K562 (cell line): ENCODE measurements around the gene LRRC4. TPM values are rescaled to one million over a fixed set of nuclear protein-coding genes. Genes with fewer than 3 reads are reported as not detected.

Experiments
- ATAC-seq: fragments of 200-7000 bp; cut with Tn5 transposase; 3 replicates; pipeline ENCODE4 v1.9.1; 2020; ENCODE audit warnings: moderate library complexity
- BruUV-seq: library from RNA; stranded (reverse); fragments of 400-500 nt; replicated peaks from 2 replicates; lab custom pipeline; 2021; lab: Mats Ljungman, UMichigan
- CTCF ChIA-PET: fragments of 300-600 bp; formaldehyde crosslinking; extraction: SDS; loops from one replicate; lab custom pipeline; 2021; ENCODE audit warnings: low intra/inter-chr PET ratio; lab: Yijun Ruan, JAX
- POLR2A ChIA-PET: fragments of 300-600, 350-650 bp; sonication (Branson Sonifier 250); formaldehyde crosslinking; extraction: SDS; loops from one replicate; lab custom pipeline; 2021; ENCODE audit warnings: antibody characterized with exemption, inconsistent platforms; lab: Yijun Ruan, JAX
- DNase-seq, 4 experiments: peaks; one replicate each; pipeline versions ENCODE4 v3.0.0 to v3.0.0-alpha.2; 2011 to 2018; ENCODE audit warnings: low spot score in 3 of 4, mixed read lengths in 3 of 4; ENCODE audit errors: extremely low read depth in 1 of 4
- FAIRE-seq: peaks from 2 replicates; lab custom pipeline; 2011; peaks lifted over from hg19 to GRCh38; lab: Jason Lieb, UNC
- H2AFZ ChIP-seq: 2 replicates; pipeline ENCODE4 v1.6.0; 2011; ENCODE audit warnings: low read depth, low read length, control low read depth, inconsistent platforms
- H3K27ac ChIP-seq: fragments of 200-600 bp; 3 replicates; pipeline ENCODE4 v1.8.0; 2011; ENCODE audit warnings: low read depth, mild to moderate bottlenecking, control low read depth, inconsistent platforms, low read length, moderate library complexity, mixed read lengths; ENCODE audit errors: extremely low read depth
- H3K27me3 ChIP-seq, 2 experiments: fragments of 300-600 bp in 1 of 2; 2 replicates in 1 of 2; 3 replicates in 1 of 2; pipeline versions ENCODE4 v1.6.0 to v1.8.0; 2011; ENCODE audit warnings: inconsistent platforms in 2 of 2, low read length in 2 of 2, mild to moderate bottlenecking in 1 of 2, mixed read lengths in 1 of 2, moderate library complexity in 1 of 2; ENCODE audit not compliant: control insufficient read depth in 2 of 2, insufficient read depth in 2 of 2
- H3K36me3 ChIP-seq: fragments of 300-600 bp; 3 replicates; pipeline ENCODE4 v1.8.0; 2011; ENCODE audit warnings: mild to moderate bottlenecking, low read length, inconsistent platforms; ENCODE audit not compliant: control insufficient read depth, insufficient read depth
- H3K4me1 ChIP-seq, 2 experiments: fragments of 200-600 bp in 1 of 2; replicated peaks in 1 of 2; 2 replicates in 1 of 2; 3 replicates in 1 of 2; pipeline versions ENCODE4 v1.5.1 to v1.8.0; 2011; ENCODE audit warnings: inconsistent platforms in 2 of 2, low read length in 2 of 2, mild to moderate bottlenecking in 1 of 2, mixed read lengths in 1 of 2, moderate library complexity in 1 of 2; ENCODE audit not compliant: control insufficient read depth in 2 of 2, insufficient read depth in 2 of 2
- H3K4me2 ChIP-seq: 2 replicates; pipeline ENCODE4 v1.6.1; 2011; ENCODE audit warnings: low read length, control low read depth, inconsistent platforms, mixed read lengths; ENCODE audit not compliant: insufficient read depth
- H3K4me3 ChIP-seq: fragments of 200-600 bp; sonication (generic), shearing (Covaris generic); 2 replicates; pipeline ENCODE4 v1.5.1; 2016; ENCODE audit warnings: control low read depth, inconsistent platforms
- H3K79me2 ChIP-seq: fragments of 200-600 bp; 3 replicates; pipeline ENCODE4 v1.8.0; 2011; ENCODE audit warnings: low read length, inconsistent platforms; ENCODE audit not compliant: control insufficient read depth, insufficient read depth
- H3K9ac ChIP-seq, 2 experiments: 2 replicates each; pipeline versions ENCODE4 v1.6.0 to v1.6.1; 2011; ENCODE audit warnings: low read depth in 2 of 2, low read length in 2 of 2, control low read depth in 1 of 2, inconsistent platforms in 1 of 2, mild to moderate bottlenecking in 1 of 2, mixed read lengths in 1 of 2; ENCODE audit not compliant: insufficient read depth in 1 of 2
- H3K9me1 ChIP-seq: one replicate; pipeline ENCODE4 v1.6.0; 2011; ENCODE audit warnings: inconsistent platforms, mild to moderate bottlenecking, low read length, moderate library complexity; ENCODE audit not compliant: control insufficient read depth, insufficient read depth
- H3K9me3 ChIP-seq: replicated peaks from 2 replicates; pipeline ENCODE4 v1.5.1; 2011; ENCODE audit warnings: low read depth, low read length, inconsistent platforms; ENCODE audit not compliant: control insufficient read depth, insufficient read depth
- H4K20me1 ChIP-seq: replicated peaks from 2 replicates; pipeline ENCODE4 v1.6.1; 2011; ENCODE audit warnings: low read length, inconsistent platforms, mixed read lengths; ENCODE audit not compliant: control insufficient read depth, insufficient read depth
- HMGXB4 ChIP-seq: sonication (generic); formaldehyde crosslinking; IDR thresholded peaks from 2 replicates; pipeline ENCODE4 v1.8.1; 2023; ENCODE audit warnings: mild to moderate bottlenecking, missing genetic modification reagents
- MEIS2 ChIP-seq: fragments of 450-650 bp; IDR thresholded peaks from 2 replicates; pipeline ENCODE4 v1.6.1; 2014; ENCODE audit warnings: mild to moderate bottlenecking; ENCODE audit not compliant: partially characterized antibody
- RBFOX2 ChIP-seq: fragments of 200-400 bp; formaldehyde crosslinking; IDR thresholded peaks from 2 replicates; pipeline ENCODE4 v1.6.1; 2017; ENCODE audit warnings: low read depth, mild to moderate bottlenecking, low read length, moderate library complexity
- SMAD2 ChIP-seq: fragments of 150-350 bp; IDR thresholded peaks from 2 replicates; pipeline ENCODE4 v1.6.1; 2014; ENCODE audit warnings: low read depth, mild to moderate bottlenecking, low read length
- WGBS: fragments of 100-300 bp; shearing (Covaris generic); methylation state at CpG from one replicate; pipeline ENCODE4 v1.1.6; 2016; ENCODE audit warnings: low coverage, mixed read lengths; ENCODE audit not compliant: insufficient coverage; ENCODE audit errors: missing lambda C conversion rate; 5-methylcytosine and 5-hydroxymethylcytosine counted together
- in situ Hi-C: fragments of 300-500 bp; cut with MboI; formaldehyde crosslinking; loops from 4 replicates; pipeline ENCODE4 v1.15.0; 2018; ENCODE audit warnings: inconsistent platforms, mixed read lengths
- intact Hi-C: fragments of 100-400 bp; cut with micrococcal nuclease; formaldehyde crosslinking; loops from 2 replicates; pipeline ENCODE4 v1.14.2; 2022
- polyA plus RNA-seq, 8 experiments: library from polyadenylated mRNA; depleted of rRNA in 4 of 8; stranded (reverse) in 5 of 8; unstranded in 3 of 8; fragments of >200 nt; fragmentation: Nextera tagmentation in 2 of 8; fragmentation: Illumina TruSeq in 1 of 8; extraction: Ambion mirVana in 2 of 8; extraction: Trizol in 1 of 8; gene quantifications; 2 replicates each; pipeline versions ENCODE4 v1.2.1 to v1.2.3, GENCODE V29; 2011 to 2014; ENCODE audit warnings: inconsistent platforms in 1 of 8, missing spikeins in 1 of 8
- total RNA-seq, 7 experiments: library from RNA; depleted of rRNA in 6 of 7; stranded (reverse); fragments of >200 nt in 6 of 7; fragmentation: Illumina TruSeq in 2 of 7; extraction: Trizol in 2 of 7; gene quantifications; 2 replicates each; pipeline versions ENCODE4 v1.2.1 to v1.2.3, GENCODE V29; 2011 to 2021; ENCODE audit warnings: low replicate concordance in 1 of 7
- TF ChIP-seq, protein P1 (sequence below): fragments of 450-650 bp; IDR thresholded peaks from 2 replicates; pipeline ENCODE4 v1.6.1; 2016

Gene LRRC4
- total and polyA plus RNA-seq, 9 of the 15 experiments (the other 6 are each of a cell fraction or from before 2014, with no cell fraction given) = 0.04 to 0.11 TPM; not detected in 7

- Histone ChIP-seq H3K4me3 (no peak overlapping the region), H3K4me2 (no peak overlapping the region), H3K27ac (no peak overlapping the region), H3K4me1 (no peaks in the 10 kb centered on the region), H2AFZ (no peak overlapping the region), H4K20me1 (peaks cover 16% of the 10 kb centered on the region), H3K36me3 (peaks cover 55% of the 10 kb centered on the region; the same call in 2 of the 3 replicates), H3K9me1 (peaks cover 3% of the 10 kb centered on the region), H3K9ac (no peak overlapping the region), H3K27me3 (no peaks in the 10 kb centered on the region), H3K79me2 (no peaks in the 10 kb centered on the region), H3K9me3 (no peaks in the 10 kb centered on the region)
- intact Hi-C loops = no loop called here
- POLR2A ChIA-PET = interaction anchor here (0.5 to 2.4 kb wide), 5 partner anchors 9 to 444 kb away, joined by 3 to 11 read pairs (median 3); no protein-coding TSS in a partner anchor
- TF ChIP-seq, protein P1, sequence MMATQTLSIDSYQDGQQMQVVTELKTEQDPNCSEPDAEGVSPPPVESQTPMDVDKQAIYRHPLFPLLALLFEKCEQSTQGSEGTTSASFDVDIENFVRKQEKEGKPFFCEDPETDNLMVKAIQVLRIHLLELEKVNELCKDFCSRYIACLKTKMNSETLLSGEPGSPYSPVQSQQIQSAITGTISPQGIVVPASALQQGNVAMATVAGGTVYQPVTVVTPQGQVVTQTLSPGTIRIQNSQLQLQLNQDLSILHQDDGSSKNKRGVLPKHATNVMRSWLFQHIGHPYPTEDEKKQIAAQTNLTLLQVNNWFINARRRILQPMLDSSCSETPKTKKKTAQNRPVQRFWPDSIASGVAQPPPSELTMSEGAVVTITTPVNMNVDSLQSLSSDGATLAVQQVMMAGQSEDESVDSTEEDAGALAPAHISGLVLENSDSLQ = peak; percentile 66
- TF ChIP-seq RBFOX2 (no peak), HMGXB4 (no peak), SMAD2 (no peak), MEIS2 (peak; percentile 15)
- CTCF ChIA-PET = no interaction called here
- BruUV-seq = no TSS peak
- in situ Hi-C loops = no loop called here
- FAIRE-seq (no peak), ATAC-seq (no peak), DNase-seq (no peak)
- WGBS = 69% methylated on average over 7 of the region's 7 CpGs
Measured at GRCh38 chr7:128059143-128059988, 28.1 kb upstream of the LRRC4 start.
